Upper lobe of left lung (tissue), 4 donors: Measurements from ENCODE around the gene KAT2B.

Experiments
- CTCF ChIP-seq, 6 experiments: fragments of 450-650 bp in 4 of 6; fragments of 200-600 bp in 2 of 6; sonication (generic) in 2 of 6; IDR thresholded peaks; one replicate each; pipeline ENCODE4 v1.5.1; 2016 to 2019; ENCODE audit warnings: antibody characterized with exemption in 6 of 6
- EP300 ChIP-seq, 4 donors: sonication (generic); formaldehyde crosslinking; IDR thresholded peaks; one replicate each; pipeline ENCODE4 v1.5.1; 2017; ENCODE audit warnings: antibody characterized with exemption in 4 of 4, control low read depth in 2 of 4
- POLR2A ChIP-seq, 4 donors: fragments of 450-650 bp; IDR thresholded peaks; one replicate each; pipeline ENCODE4 v1.5.1; 2016 to 2017; ENCODE audit warnings: antibody characterized with exemption in 4 of 4, mild to moderate bottlenecking in 2 of 4
- POLR2AphosphoS5 ChIP-seq, 2 donors: sonication (generic); formaldehyde crosslinking; IDR thresholded peaks; one replicate each; pipeline ENCODE4 v1.5.1; 2017; ENCODE audit warnings: antibody characterized with exemption in 2 of 2

GRCh38 chr3:20148466-20148865, 108.2 kb downstream of the KAT2B start:
- TF ChIP-seq POLR2A (IDR thresholded peaks at IDR 0.05): no peak
- TF ChIP-seq CTCF (IDR thresholded peaks at IDR 0.05): no peak
- TF ChIP-seq POLR2AphosphoS5 (IDR thresholded peaks at IDR 0.05): no peak
- no peak for TF ChIP-seq EP300 (IDR thresholded peaks at IDR 0.05)
